A549 (cell line): Measurements from ENCODE around the gene CTRL. TPM values are rescaled to one million over a fixed set of nuclear protein-coding genes. Genes with fewer than 3 reads are reported as not detected.

ENCODE experiments used
- ATAC-seq, 2 experiments: fragments of 200-7000 bp in 1 of 2; fragments of >200 bp in 1 of 2; cut with Nextera tagmentation in 1 of 2; cut with Tn5 transposase in 1 of 2; 3 replicates each; pipeline versions ENCODE4 v1.8.0 to v1.9.1; 2018 to 2020; ENCODE audit warnings: mild to moderate bottlenecking in 1 of 2, moderate library complexity in 1 of 2
- CTCF ChIA-PET: fragments of 300-600 bp; sonication (Branson Sonifier 250); formaldehyde crosslinking; extraction: SDS; loops from one replicate; lab custom pipeline; 2021; ENCODE audit warnings: antibody characterized with exemption, inconsistent platforms; lab: Yijun Ruan, JAX
- POLR2A ChIA-PET: fragments of 350-600 bp; formaldehyde crosslinking; extraction: SDS; loops from one replicate; lab custom pipeline; 2021; ENCODE audit warnings: antibody characterized with exemption, inconsistent platforms; lab: Yijun Ruan, JAX
- DNase-seq, 2 experiments: peaks; one replicate each; pipeline versions ENCODE4 v3.0.0 to v3.0.0-alpha.2; 2011 to 2016; ENCODE audit warnings: low read depth in 1 of 2, low spot score in 1 of 2
- FAIRE-seq: peaks from 2 replicates; lab custom pipeline; 2011; peaks lifted over from hg19 to GRCh38; lab: Jason Lieb, UNC
- H3K27ac ChIP-seq, 2 experiments: fragments of >200 bp; sonication (Bioruptor Twin); formaldehyde crosslinking; 3 replicates each; pipeline ENCODE4 v1.5.1; 2016 to 2017
- H3K4me1 ChIP-seq: fragments of >200 bp; sonication (Bioruptor Twin); formaldehyde crosslinking; 3 replicates; pipeline ENCODE4 v1.6.1; 2016
- H3K4me2 ChIP-seq: fragments of >200 bp; sonication (Bioruptor Twin); formaldehyde crosslinking; 3 replicates; pipeline ENCODE4 v1.6.1; 2016
- H3K4me3 ChIP-seq: fragments of >200 bp; sonication (Bioruptor Twin); formaldehyde crosslinking; 3 replicates; pipeline ENCODE4 v1.5.1; 2016
- H3K9me3 ChIP-seq: fragments of >200 bp; sonication (Bioruptor Twin); formaldehyde crosslinking; 3 replicates; pipeline ENCODE4 v1.6.1; 2016
- ATOH8 ChIP-seq: fragments of 250-450 bp; sonication (Bioruptor Pico); IDR thresholded peaks from 2 replicates; pipeline ENCODE4 v1.5.0; 2020; ENCODE audit warnings: low read depth, mild to moderate bottlenecking, moderate library complexity
- CBX2 ChIP-seq: fragments of 200-600 bp; sonication (generic); IDR thresholded peaks from 2 replicates; pipeline ENCODE4 v1.6.1; 2016; ENCODE audit warnings: low read depth, mild to moderate bottlenecking, borderline replicate concordance
- CBX8 ChIP-seq: fragments of 200-600 bp; sonication (generic); IDR thresholded peaks from 2 replicates; pipeline ENCODE4 v1.6.1; 2016
- CEBPB ChIP-seq, 2 experiments: fragments of >200 bp in 1 of 2; sonication (Bioruptor Twin) in 1 of 2; formaldehyde crosslinking in 1 of 2; IDR thresholded peaks; 2 replicates each; pipeline ENCODE4 v1.6.1; 2012 to 2016
- CHD2 ChIP-seq: fragments of 150-350 bp; IDR thresholded peaks from 2 replicates; pipeline ENCODE4 v1.6.1; 2014; ENCODE audit warnings: low read length; ENCODE audit not compliant: partially characterized antibody
- ELK1 ChIP-seq: fragments of 150-350 bp; IDR thresholded peaks from 2 replicates; pipeline ENCODE4 v1.6.1; 2014; ENCODE audit warnings: low read depth, mild to moderate bottlenecking, low read length
- FOXS1 ChIP-seq: fragments of 250-450 bp; sonication (Bioruptor Pico); IDR thresholded peaks from 2 replicates; pipeline ENCODE4 v1.5.0; 2020; ENCODE audit warnings: mild to moderate bottlenecking, moderate library complexity
- HES2 ChIP-seq: fragments of >200 bp; sonication (Bioruptor Twin); formaldehyde crosslinking; IDR thresholded peaks from 2 replicates; pipeline ENCODE4 v1.6.1; 2016
- JUN ChIP-seq, 2 experiments: fragments of >200 bp; sonication (Bioruptor Twin); formaldehyde crosslinking; IDR thresholded peaks; 2 replicates in 1 of 2; 3 replicates in 1 of 2; pipeline ENCODE4 v1.6.1; 2016 to 2017
- JUNB ChIP-seq: fragments of >200 bp; sonication (Bioruptor Twin); formaldehyde crosslinking; IDR thresholded peaks from 2 replicates; pipeline ENCODE4 v1.6.1; 2016
- KDM1A ChIP-seq: fragments of 200-600 bp; sonication (generic); IDR thresholded peaks from 2 replicates; pipeline ENCODE4 v1.6.1; 2016; ENCODE audit warnings: low read depth, mild to moderate bottlenecking
- KDM5A ChIP-seq: fragments of 200-600 bp; sonication (generic); IDR thresholded peaks from 2 replicates; pipeline ENCODE4 v1.6.1; 2016; ENCODE audit warnings: antibody characterized with exemption, mild to moderate bottlenecking
- MYC ChIP-seq: IDR thresholded peaks from 2 replicates; pipeline ENCODE4 v1.6.1; 2012; ENCODE audit warnings: mild to moderate bottlenecking, inconsistent platforms, low read length, improper control_type of control experiment, borderline replicate concordance
- NPAS2 ChIP-seq: fragments of 250-450 bp; sonication (Bioruptor Pico); IDR thresholded peaks from 2 replicates; pipeline ENCODE4 v1.8.0; 2022; ENCODE audit warnings: mild to moderate bottlenecking, moderate library complexity, borderline replicate concordance
- PBX3 ChIP-seq: IDR thresholded peaks from 2 replicates; pipeline ENCODE4 v1.6.1; 2012
- PHF8 ChIP-seq: fragments of 200-600 bp; sonication (generic); IDR thresholded peaks from 2 replicates; pipeline ENCODE4 v1.6.1; 2016; ENCODE audit warnings: low read depth, mild to moderate bottlenecking, antibody characterized with exemption, moderate library complexity, borderline replicate concordance
- POLR2AphosphoS2 ChIP-seq: conservative IDR thresholded peaks from 2 replicates; pipeline ENCODE4 v1.6.1; 2012; ENCODE audit warnings: low read length, improper control_type of control experiment, inconsistent platforms
- RAD21 ChIP-seq, 2 experiments: fragments of >200 bp in 1 of 2; sonication (Bioruptor Twin) in 1 of 2; formaldehyde crosslinking in 1 of 2; IDR thresholded peaks in 1 of 2; conservative IDR thresholded peaks in 1 of 2; 2 replicates in 1 of 2; 3 replicates in 1 of 2; pipeline ENCODE4 v1.6.1; 2012 to 2018; ENCODE audit warnings: inconsistent platforms in 1 of 2
- RCOR1 ChIP-seq: fragments of 150-350 bp; IDR thresholded peaks from 2 replicates; pipeline ENCODE4 v1.6.1; 2014; ENCODE audit warnings: antibody characterized with exemption, low read length, low read depth
- RFX5 ChIP-seq: fragments of 450-650 bp; IDR thresholded peaks from 2 replicates; pipeline ENCODE4 v1.7.1; 2014; ENCODE audit warnings: antibody characterized with exemption, mild to moderate bottlenecking, moderate library complexity
- SMC3 ChIP-seq: fragments of >200 bp; sonication (Bioruptor Twin); formaldehyde crosslinking; IDR thresholded peaks from 3 replicates; pipeline ENCODE4 v1.6.1; 2018; ENCODE audit warnings: inconsistent platforms
- SREBF2 ChIP-seq: fragments of 450-650 bp; IDR thresholded peaks from 2 replicates; pipeline ENCODE4 v1.6.1; 2014; ENCODE audit warnings: mild to moderate bottlenecking, moderate library complexity
- TFCP2L1 ChIP-seq: fragments of 250-450 bp; sonication (Bioruptor Pico); IDR thresholded peaks from 2 replicates; pipeline ENCODE4 v1.5.0; 2021; ENCODE audit warnings: mild to moderate bottlenecking
- TP53 ChIP-seq: fragments of 250-450 bp; sonication (Bioruptor Pico); IDR thresholded peaks from 2 replicates; pipeline ENCODE4 v1.5.0; 2021; ENCODE audit warnings: mild to moderate bottlenecking, moderate library complexity
- ZFP36 ChIP-seq: fragments of 450-650 bp; IDR thresholded peaks from 2 replicates; pipeline ENCODE4 v1.6.1; 2014; ENCODE audit warnings: borderline replicate concordance; ENCODE audit not compliant: partially characterized antibody
- ZSCAN20 ChIP-seq: fragments of 250-450 bp; sonication (Bioruptor Pico); IDR thresholded peaks from 2 replicates; pipeline ENCODE4 v1.8.0; 2022; ENCODE audit warnings: mild to moderate bottlenecking, moderate library complexity
- WGBS: methylation state at CpG from one replicate; pipeline ENCODE4 v1.1.6; 2017; ENCODE audit errors: missing lambda C conversion rate; 5-methylcytosine and 5-hydroxymethylcytosine counted together
- polyA plus RNA-seq, 4 experiments: library from polyadenylated mRNA; depleted of rRNA in 3 of 4; stranded (reverse); fragments of >200 nt; fragmentation: RNase III in 1 of 4; extraction: RNeasy Plus Mini Kit Qiagen cat#74134 plus additional on column Dnase treatment in 1 of 4; gene quantifications; 2 replicates in 3 of 4; 3 replicates in 1 of 4; pipeline ENCODE4 v1.2.3, GENCODE V29; 2011 to 2017

Gene CTRL
- polyA plus RNA-seq, 2 of the 4 experiments (the other 2 are of a cell fraction): 0.92 to 3.6 TPM

GRCh38 chr16:67950335-67950843, 18.7 kb upstream of the CTRL start:
- DNase-seq (no peak), ATAC-seq (no peak), FAIRE-seq (no peak)
- ChIA-PET CTCF (interaction anchor here (0.8 to 8.4 kb wide), 5 partner anchors 9 to 134 kb away, joined by 3 to 54 read pairs (median 4); partner anchors contain the start of genes LCAT and PSMB10), POLR2A (no interaction called here)
- Histone ChIP-seq H3K4me1 (no peaks in the 10 kb centered on the region), H3K4me3 (no peak overlapping the region), H3K4me2 (no peak overlapping the region), H3K9me3 (no peaks in the 10 kb centered on the region), H3K27ac (no peak overlapping the region)
- TF ChIP-seq POLR2AphosphoS2: no peak
- no peak for TF ChIP-seq PHF8
- no peak for TF ChIP-seq ATOH8 (CRISPR knock-in tag)
- TF ChIP-seq HES2: no peak
- TF ChIP-seq CBX2: no peak
- TF ChIP-seq KDM5A: no peak
- no peak for TF ChIP-seq ELK1
- no peak for TF ChIP-seq MYC
- TF ChIP-seq CBX8: no peak
- no peak for TF ChIP-seq ZSCAN20 (CRISPR knock-in tag)
- no peak for TF ChIP-seq NPAS2
- TF ChIP-seq PBX3: no peak
- no peak for TF ChIP-seq TFCP2L1 (CRISPR knock-in tag)
- TF ChIP-seq CHD2: no peak
- no peak for TF ChIP-seq RAD21 (conservative IDR thresholded peaks at IDR 0.05 in 1 of 2, IDR thresholded peaks at IDR 0.05 in 1 of 2)
- TF ChIP-seq FOXS1 (CRISPR knock-in tag): no peak
- 92% methylated on average over 16 of the region's 16 CpGs for WGBS

GRCh38 chr16:67949645-67950044, 18.0 kb upstream of the CTRL start:
- TF ChIP-seq MYC (no peak), KDM1A (no peak), SMC3 (no peak), ATOH8 (CRISPR knock-in tag) (no peak), TP53 (no peak), ZFP36 (no peak), JUNB (no peak), CEBPB (IDR thresholded peaks at IDR 0.05) (no peak), RFX5 (no peak), RCOR1 (no peak), CBX2 (no peak), PHF8 (no peak), JUN (IDR thresholded peaks at IDR 0.05) (no peak), SREBF2 (no peak)
- FAIRE-seq (no peak), DNase-seq (no peak), ATAC-seq (no peak)
- 92% methylated on average over 7 of the region's 11 CpGs for WGBS
- Histone ChIP-seq H3K4me1 (no peaks in the 10 kb centered on the region), H3K4me2 (no peak overlapping the region), H3K4me3 (no peak overlapping the region), H3K9me3 (no peaks in the 10 kb centered on the region), H3K27ac (no peak overlapping the region)
- CTCF ChIA-PET: interaction anchor here (0.8 to 8.4 kb wide), 7 partner anchors 8 to 133 kb away, joined by 3 to 54 read pairs (median 4); partner anchors contain the start of genes LCAT and PSMB10
- POLR2A ChIA-PET: interaction anchor here (1.4 kb wide), 1 partner anchor 14 kb away, joined by 4 read pairs; no protein-coding TSS in a partner anchor
